Measurements from ENCODE around the gene KCNK6. TPM values are rescaled to one million over a fixed set of nuclear protein-coding genes. Genes with fewer than 3 reads are reported as not detected.
A peak's percentile ranks its signal among the peaks of the same experiment; 100 is the strongest.

Gene KCNK6
- total and polyA plus RNA-seq, 3 experiments from 2014 or later, result 3.6 to 11.1 (median 10.1) TPM

DNA sequence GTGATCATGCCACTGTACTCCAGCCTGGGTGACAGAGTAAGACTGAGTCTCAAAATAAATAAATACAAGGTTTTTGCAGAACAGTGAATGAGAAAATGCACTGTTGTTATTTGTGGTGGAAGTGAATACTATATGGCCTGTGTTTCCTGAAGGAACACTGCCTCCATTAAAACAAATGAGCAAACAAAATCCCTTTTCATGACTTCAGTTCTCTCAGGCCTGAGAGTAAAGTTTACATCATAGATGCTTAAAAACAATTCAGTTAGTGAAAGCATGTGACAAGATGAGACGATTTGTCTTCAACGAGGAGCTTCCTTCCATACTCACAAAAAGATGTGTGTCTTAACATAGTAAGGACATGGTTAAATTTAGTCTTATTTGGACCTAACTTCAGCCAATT, 40.9 kb upstream of the KCNK6 start:
- peaks cover 0 to 5% (median 1%) of the 10 kb centered on the region in 3 donors for H3K36me3 Mint-ChIP-seq
- H3K4me3 Mint-ChIP-seq, result no peak overlapping the region
- CTCF ChIA-PET, result no interaction called here
- H3K4me1 ChIP-seq (ENCODE audit: insufficient read depth, low read length), result no peaks in the 10 kb centered on the region
- no peaks in the 10 kb centered on the region for H3K36me3 ChIP-seq (ENCODE audit: insufficient read depth, low read length)
- no peak overlapping the region for H3K27ac Mint-ChIP-seq
- H3K27me3 ChIP-seq (ENCODE audit: insufficient read depth, low read length, poor library complexity, severe bottlenecking), result no peaks in the 10 kb centered on the region
- POLR2A ChIA-PET, result no interaction called here
- no peak for DNase-seq
- no peak overlapping the region for H3K27ac ChIP-seq (ENCODE audit: low read depth, low read length)
- no peaks in the 10 kb centered on the region for H3K9me3 ChIP-seq (ENCODE audit: low read length)
- H3K9me3 Mint-ChIP-seq, result no peaks in the 10 kb centered on the region
- peaks cover 4 to 9% (median 8%) of the 10 kb centered on the region in 3 donors for H3K4me1 Mint-ChIP-seq
- no peaks in the 10 kb centered on the region for H3K27me3 Mint-ChIP-seq
- no peak overlapping the region for H3K4me3 ChIP-seq (ENCODE audit: low read length)

DNA sequence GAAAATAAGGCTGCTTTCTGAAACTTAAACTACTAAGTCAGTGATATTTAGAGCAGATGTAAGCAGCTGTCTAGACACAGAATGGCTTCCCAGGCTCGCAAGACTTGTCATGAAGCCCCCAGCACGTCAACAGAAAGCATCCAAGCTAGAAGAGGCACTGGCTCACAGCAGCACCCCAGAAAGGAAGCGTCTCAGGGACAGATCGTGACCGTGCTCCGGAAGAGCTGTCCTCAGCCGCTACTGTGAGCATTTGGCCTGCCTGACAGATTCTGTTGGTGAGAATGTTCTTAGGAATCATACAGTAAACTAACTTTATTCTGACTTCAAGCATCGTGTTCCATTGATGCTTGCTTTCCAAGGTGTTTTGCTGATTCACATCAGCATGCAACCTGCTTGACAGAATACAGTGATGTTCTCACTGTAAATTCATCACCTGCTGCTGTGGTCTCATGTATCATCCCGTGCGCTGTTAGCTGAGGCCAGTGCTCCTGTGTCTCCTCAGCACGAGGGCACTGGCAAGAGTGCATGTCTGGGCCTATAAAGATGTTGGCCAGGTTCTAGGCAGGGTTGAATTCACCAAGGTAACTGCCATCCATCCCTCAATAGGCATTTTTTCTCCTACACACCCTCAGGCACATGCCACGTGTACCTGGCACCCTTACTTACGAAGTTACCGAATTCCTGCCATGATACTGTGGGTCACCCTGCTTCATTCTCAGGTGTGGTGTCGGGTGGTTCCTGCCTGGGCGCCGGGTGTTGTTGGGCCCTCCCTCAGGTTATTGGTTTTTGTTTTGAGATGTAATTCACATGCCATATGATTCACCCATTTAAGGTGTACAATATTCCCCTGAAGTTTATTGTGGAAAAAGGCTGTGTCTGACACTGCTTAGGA, 39.4 kb upstream of the KCNK6 start:
- ChIA-PET POLR2A (no interaction called here), CTCF (interaction anchor here (0.9 kb wide), 1 partner anchor 377 kb away, joined by 3 read pairs; no protein-coding TSS in a partner anchor)
- no peak for DNase-seq
- Histone ChIP-seq H3K4me3 (ENCODE audit: low read length) (no peak overlapping the region), H3K4me1 (ENCODE audit: insufficient read depth, low read length) (no peaks in the 10 kb centered on the region), H3K36me3 (ENCODE audit: insufficient read depth, low read length) (no peaks in the 10 kb centered on the region), H3K27me3 (ENCODE audit: insufficient read depth, low read length, poor library complexity, severe bottlenecking) (no peaks in the 10 kb centered on the region), H3K9me3 (ENCODE audit: low read length) (no peaks in the 10 kb centered on the region), H3K27ac (ENCODE audit: low read depth, low read length) (no peak overlapping the region)
- H3K27ac Mint-ChIP-seq, result peak overlapping the region in 3 of 8 donors; percentile 29 to 72 (median 69)
- peaks cover 0 to 10% (median 4%) of the 10 kb centered on the region in 3 donors for H3K36me3 Mint-ChIP-seq
- H3K9me3 Mint-ChIP-seq, result no peaks in the 10 kb centered on the region
- peaks cover 4 to 9% (median 8%) of the 10 kb centered on the region in 3 donors for H3K4me1 Mint-ChIP-seq
- H3K4me3 Mint-ChIP-seq, result no peak overlapping the region
- H3K27me3 Mint-ChIP-seq, result no peaks in the 10 kb centered on the region

DNA sequence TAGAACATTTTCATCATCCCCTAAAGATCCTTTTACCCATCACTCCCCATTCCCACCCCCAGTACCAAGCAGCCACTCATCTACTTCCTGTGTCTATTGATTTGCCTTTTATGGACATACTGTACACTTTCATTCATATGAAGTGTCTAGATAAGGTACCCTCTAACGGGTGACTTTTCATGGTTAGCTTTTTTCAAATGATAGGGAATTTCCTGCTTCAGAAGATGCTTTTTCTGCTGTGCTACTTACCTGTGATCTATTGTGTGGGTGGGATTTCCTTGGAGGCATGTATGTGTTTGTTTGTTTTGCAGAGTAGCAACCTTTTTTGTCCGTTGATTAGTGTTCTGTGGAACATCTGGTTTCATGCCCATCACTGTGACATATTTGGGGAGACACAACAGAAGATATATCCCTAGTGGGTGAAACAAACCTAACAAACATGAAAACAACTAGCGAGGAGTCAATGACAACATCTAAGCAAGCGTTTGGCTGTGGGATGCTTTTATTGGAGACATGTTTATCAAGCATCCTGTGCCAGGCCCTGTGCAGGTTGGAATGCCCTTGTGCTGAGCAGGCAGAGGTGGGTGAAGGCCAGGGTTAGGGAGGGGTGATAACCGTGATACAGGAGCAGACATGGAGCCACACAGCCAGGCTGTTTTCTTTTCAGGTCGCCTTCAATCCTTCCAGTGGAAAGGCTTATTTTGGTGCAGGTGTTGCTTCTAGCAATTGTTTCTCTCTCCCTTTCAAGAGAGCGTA, 37.7 kb upstream of the KCNK6 start:
- Mint-ChIP-seq H3K27me3 (no peaks in the 10 kb centered on the region), H3K4me1 (peaks cover 4 to 9% (median 8%) of the 10 kb centered on the region in 3 donors), H3K27ac (peak overlapping the region in 6 of 8 donors; percentile 1 to 74 (median 54)), H3K4me3 (no peak overlapping the region), H3K9me3 (no peaks in the 10 kb centered on the region), H3K36me3 (peaks cover 0 to 18% (median 3%) of the 10 kb centered on the region in 3 donors)
- CTCF ChIA-PET, result no interaction called here
- Histone ChIP-seq H3K27me3 (ENCODE audit: insufficient read depth, low read length, poor library complexity, severe bottlenecking) (no peaks in the 10 kb centered on the region), H3K9me3 (ENCODE audit: low read length) (no peaks in the 10 kb centered on the region), H3K27ac (ENCODE audit: low read depth, low read length) (no peak overlapping the region), H3K36me3 (ENCODE audit: insufficient read depth, low read length) (no peaks in the 10 kb centered on the region), H3K4me1 (ENCODE audit: insufficient read depth, low read length) (no peaks in the 10 kb centered on the region), H3K4me3 (ENCODE audit: low read length) (no peak overlapping the region)
- no peak for DNase-seq
- POLR2A ChIA-PET, result no interaction called here

DNA sequence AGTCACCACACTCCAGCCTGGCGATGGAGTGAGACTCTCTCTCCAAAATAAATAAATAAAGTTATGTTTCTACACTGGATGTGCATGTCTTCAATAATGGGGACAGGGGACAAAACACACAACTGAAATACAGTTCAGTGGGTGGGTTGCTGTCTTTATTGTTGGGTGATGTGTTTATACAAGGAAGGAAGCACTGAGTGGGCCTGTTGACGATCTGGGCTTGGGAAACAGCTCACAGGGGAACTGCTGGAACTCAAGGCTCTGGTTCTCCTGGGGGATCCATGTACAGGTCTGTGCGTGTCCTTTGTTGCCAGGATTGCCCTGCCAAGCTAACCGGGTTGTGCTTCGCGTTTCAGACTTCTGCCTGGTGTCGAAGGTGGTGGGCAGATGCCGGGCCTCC, 36.4 kb upstream of the KCNK6 start:
- H3K36me3 ChIP-seq (ENCODE audit: insufficient read depth, low read length), result no peaks in the 10 kb centered on the region
- peaks cover 0 to 22% (median 6%) of the 10 kb centered on the region in 3 donors for H3K36me3 Mint-ChIP-seq
- no peaks in the 10 kb centered on the region for H3K27me3 Mint-ChIP-seq
- peak overlapping the region in 1 of 7 donors; percentile 23 for H3K4me3 Mint-ChIP-seq
- H3K27ac ChIP-seq (ENCODE audit: low read depth, low read length), result no peak overlapping the region
- no peaks in the 10 kb centered on the region for H3K4me1 ChIP-seq (ENCODE audit: insufficient read depth, low read length)
- H3K9me3 ChIP-seq (ENCODE audit: low read length), result no peaks in the 10 kb centered on the region
- no peaks in the 10 kb centered on the region for H3K27me3 ChIP-seq (ENCODE audit: insufficient read depth, low read length, poor library complexity, severe bottlenecking)
- H3K4me1 Mint-ChIP-seq, result peaks cover 4 to 9% (median 8%) of the 10 kb centered on the region in 3 donors
- DNase-seq, result no peak
- CTCF ChIA-PET, result no interaction called here
- H3K27ac Mint-ChIP-seq, result no peak overlapping the region
- POLR2A ChIA-PET, result no interaction called here
- no peaks in the 10 kb centered on the region for H3K9me3 Mint-ChIP-seq
- H3K4me3 ChIP-seq (ENCODE audit: low read length), result no peak overlapping the region

DNA sequence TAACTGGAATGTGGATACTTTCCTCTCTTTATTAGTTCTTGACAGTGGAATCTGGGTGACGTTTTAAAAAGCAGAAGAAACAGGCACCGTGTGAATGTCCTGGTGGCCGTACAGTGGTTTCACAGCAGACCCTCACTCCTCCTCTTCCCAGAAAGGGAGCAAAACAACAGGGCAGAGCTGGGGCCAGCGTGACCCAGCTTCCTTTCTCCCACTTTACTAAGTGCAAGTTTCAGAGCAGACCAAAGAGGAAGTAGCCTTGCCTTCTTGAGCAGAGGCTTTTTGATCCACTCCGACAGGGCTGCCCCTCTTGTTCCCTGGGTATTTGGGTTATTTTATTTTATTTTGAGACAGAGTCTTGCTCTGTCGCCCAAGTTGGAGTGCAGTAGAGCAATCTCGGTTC, 35.2 kb upstream of the KCNK6 start:
- H3K4me3 Mint-ChIP-seq, result no peak overlapping the region
- CTCF ChIA-PET, result no interaction called here
- Histone ChIP-seq H3K27ac (ENCODE audit: low read depth, low read length) (no peak overlapping the region), H3K27me3 (ENCODE audit: insufficient read depth, low read length, poor library complexity, severe bottlenecking) (no peaks in the 10 kb centered on the region), H3K4me1 (ENCODE audit: insufficient read depth, low read length) (no peaks in the 10 kb centered on the region), H3K9me3 (ENCODE audit: low read length) (no peaks in the 10 kb centered on the region), H3K4me3 (ENCODE audit: low read length) (no peak overlapping the region), H3K36me3 (ENCODE audit: insufficient read depth, low read length) (no peaks in the 10 kb centered on the region)
- no peak for DNase-seq
- H3K9me3 Mint-ChIP-seq, result no peaks in the 10 kb centered on the region
- POLR2A ChIA-PET, result no interaction called here
- H3K27me3 Mint-ChIP-seq, result no peaks in the 10 kb centered on the region
- peaks cover 4 to 9% (median 8%) of the 10 kb centered on the region in 3 donors for H3K4me1 Mint-ChIP-seq
- peaks cover 0 to 28% (median 6%) of the 10 kb centered on the region in 3 donors for H3K36me3 Mint-ChIP-seq
- H3K27ac Mint-ChIP-seq, result peak overlapping the region in 1 of 8 donors; percentile 33

DNA sequence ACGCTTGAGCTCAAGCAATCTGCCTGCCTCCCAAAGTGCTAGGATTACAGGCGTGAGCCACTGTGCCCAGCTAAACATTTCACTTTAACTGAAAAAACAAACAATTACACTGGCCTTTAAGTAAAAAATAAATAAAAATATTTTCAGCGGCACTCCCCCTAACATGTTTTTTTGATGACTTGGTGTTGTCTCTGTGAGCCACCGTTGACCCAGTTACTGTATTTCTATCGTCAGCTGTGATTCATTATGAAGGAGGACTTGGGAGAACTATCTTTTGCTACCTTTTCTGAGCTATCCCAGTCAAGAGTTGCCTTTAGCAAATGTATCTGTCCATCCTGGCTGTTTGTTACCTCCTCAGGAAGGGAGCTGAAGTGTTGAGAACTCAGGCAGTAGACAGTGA, 34.1 kb upstream of the KCNK6 start:
- ChIA-PET CTCF (no interaction called here), POLR2A (no interaction called here)
- Mint-ChIP-seq H3K9me3 (no peaks in the 10 kb centered on the region), H3K4me3 (no peak overlapping the region), H3K4me1 (peaks cover 4 to 9% (median 8%) of the 10 kb centered on the region in 3 donors), H3K27ac (no peak overlapping the region), H3K36me3 (peaks cover 0 to 36% (median 6%) of the 10 kb centered on the region in 3 donors), H3K27me3 (no peaks in the 10 kb centered on the region)
- no peak overlapping the region for H3K27ac ChIP-seq (ENCODE audit: low read depth, low read length)
- no peak for DNase-seq
- H3K4me1 ChIP-seq (ENCODE audit: insufficient read depth, low read length), result no peaks in the 10 kb centered on the region
- H3K27me3 ChIP-seq (ENCODE audit: insufficient read depth, low read length, poor library complexity, severe bottlenecking), result no peaks in the 10 kb centered on the region
- no peak overlapping the region for H3K4me3 ChIP-seq (ENCODE audit: low read length)
- H3K36me3 ChIP-seq (ENCODE audit: insufficient read depth, low read length), result no peaks in the 10 kb centered on the region
- H3K9me3 ChIP-seq (ENCODE audit: low read length), result no peaks in the 10 kb centered on the region

DNA sequence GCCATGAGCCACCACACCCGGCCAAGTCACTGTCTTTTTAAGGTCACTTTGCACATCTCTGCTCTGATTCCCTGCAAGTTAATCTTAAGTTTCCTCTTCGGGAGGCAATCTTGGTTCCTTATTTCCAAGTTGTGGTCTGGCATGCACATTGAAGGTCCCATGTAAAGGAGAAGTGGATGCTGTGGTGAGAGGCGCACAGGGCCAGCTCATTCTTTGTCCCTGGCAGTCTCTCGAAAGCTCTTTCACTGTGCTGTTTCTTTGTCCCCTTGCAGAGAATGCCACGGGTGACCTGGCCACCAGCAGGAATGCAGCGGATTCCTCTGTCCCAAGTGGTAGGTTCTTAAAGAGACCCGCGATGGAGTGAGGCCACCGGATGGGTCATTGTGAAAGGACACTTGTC, 32.0 kb upstream of the KCNK6 start:
- no peaks in the 10 kb centered on the region for H3K4me1 ChIP-seq (ENCODE audit: insufficient read depth, low read length)
- H3K36me3 Mint-ChIP-seq, result peaks cover 0 to 53% (median 6%) of the 10 kb centered on the region in 3 donors
- H3K4me1 Mint-ChIP-seq, result no peaks in the 10 kb centered on the region
- no peak overlapping the region for H3K27ac Mint-ChIP-seq
- DNase-seq, result no peak
- no peaks in the 10 kb centered on the region for H3K9me3 ChIP-seq (ENCODE audit: low read length)
- H3K4me3 Mint-ChIP-seq, result no peak overlapping the region
- no peaks in the 10 kb centered on the region for H3K9me3 Mint-ChIP-seq
- H3K36me3 ChIP-seq (ENCODE audit: insufficient read depth, low read length), result no peaks in the 10 kb centered on the region
- no peak overlapping the region for H3K27ac ChIP-seq (ENCODE audit: low read depth, low read length)
- CTCF ChIA-PET, result no interaction called here
- H3K4me3 ChIP-seq (ENCODE audit: low read length), result no peak overlapping the region
- POLR2A ChIA-PET, result no interaction called here
- no peaks in the 10 kb centered on the region for H3K27me3 ChIP-seq (ENCODE audit: insufficient read depth, low read length, poor library complexity, severe bottlenecking)
- H3K27me3 Mint-ChIP-seq, result no peaks in the 10 kb centered on the region
